Stimulated activated naive CD4-positive, alpha-beta T cell treated with Interleukin-2 at 50 U/mL for 16 hours (primary cell): ENCODE measurements around the gene BACH2.
"Not testable (repeated sequence)": the region's sequence is repeated elsewhere in the genome, so short reads cannot be mapped to it uniquely, and the experiment has no call there.

Experiments
- DNase-seq: peaks from one replicate; lab custom pipeline; 2025; lab: John Stamatoyannopoulos, UW

Gene BACH2

DNA sequence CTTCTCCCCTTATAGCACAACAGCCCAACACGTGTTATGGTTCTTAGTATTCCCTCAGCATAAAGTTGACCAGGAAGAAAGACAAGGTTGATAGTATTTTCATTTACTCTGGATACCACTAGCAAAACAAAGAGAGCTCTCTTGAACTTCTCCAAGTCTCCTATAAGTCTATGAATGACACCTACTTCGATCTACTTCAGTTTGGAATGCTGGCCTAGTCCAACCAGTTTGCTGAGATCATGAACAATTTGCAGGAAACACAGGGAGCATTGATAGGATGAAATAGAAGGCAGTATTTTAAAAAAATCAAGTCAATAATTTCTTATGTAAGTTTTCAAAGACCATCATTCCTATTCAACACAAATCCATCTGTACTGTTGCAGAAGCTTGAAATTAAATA, 308.8 kb downstream of the BACH2 start:
- no peak for DNase-seq

DNA sequence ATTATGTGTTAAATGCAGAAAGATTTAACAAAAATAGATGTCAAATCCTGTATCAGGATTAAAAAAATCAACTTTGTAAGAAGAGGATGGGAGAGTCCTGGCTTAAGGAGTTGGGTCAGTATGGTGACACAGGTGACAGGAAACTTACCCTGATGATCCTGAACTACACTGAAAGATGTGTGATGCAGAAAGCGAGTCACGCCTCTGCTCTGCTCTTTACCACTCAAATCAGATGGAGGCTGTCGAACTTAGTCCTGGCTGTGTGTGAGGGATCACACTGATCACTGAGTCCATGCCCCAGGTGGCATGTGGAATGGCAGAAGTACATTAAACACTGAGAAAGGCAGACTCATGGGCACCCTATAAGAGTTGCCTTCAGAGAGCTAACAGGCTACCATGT, 309.5 kb downstream of the BACH2 start:
- no peak for DNase-seq

DNA sequence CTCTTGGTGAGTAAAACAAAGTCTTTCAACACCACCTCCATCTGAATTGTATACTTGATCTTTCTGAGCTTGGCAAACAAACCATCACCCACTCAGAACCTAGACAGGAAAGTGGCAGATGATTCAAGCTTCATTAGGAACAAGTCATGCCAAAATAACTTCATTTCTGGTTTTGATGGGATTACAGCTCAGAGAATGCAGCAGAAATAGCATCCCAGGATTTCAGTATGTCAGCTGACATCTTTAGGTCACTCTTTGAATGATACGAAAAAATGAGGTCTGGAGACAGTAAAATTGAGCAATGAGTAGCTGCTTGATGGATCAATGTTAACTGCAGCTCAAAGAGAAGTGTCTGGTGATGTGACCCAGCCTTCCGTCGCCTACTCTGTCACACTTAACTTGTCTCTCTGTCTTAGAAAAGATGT, 310.0 kb downstream of the BACH2 start:
- DNase-seq, result no peak

DNA sequence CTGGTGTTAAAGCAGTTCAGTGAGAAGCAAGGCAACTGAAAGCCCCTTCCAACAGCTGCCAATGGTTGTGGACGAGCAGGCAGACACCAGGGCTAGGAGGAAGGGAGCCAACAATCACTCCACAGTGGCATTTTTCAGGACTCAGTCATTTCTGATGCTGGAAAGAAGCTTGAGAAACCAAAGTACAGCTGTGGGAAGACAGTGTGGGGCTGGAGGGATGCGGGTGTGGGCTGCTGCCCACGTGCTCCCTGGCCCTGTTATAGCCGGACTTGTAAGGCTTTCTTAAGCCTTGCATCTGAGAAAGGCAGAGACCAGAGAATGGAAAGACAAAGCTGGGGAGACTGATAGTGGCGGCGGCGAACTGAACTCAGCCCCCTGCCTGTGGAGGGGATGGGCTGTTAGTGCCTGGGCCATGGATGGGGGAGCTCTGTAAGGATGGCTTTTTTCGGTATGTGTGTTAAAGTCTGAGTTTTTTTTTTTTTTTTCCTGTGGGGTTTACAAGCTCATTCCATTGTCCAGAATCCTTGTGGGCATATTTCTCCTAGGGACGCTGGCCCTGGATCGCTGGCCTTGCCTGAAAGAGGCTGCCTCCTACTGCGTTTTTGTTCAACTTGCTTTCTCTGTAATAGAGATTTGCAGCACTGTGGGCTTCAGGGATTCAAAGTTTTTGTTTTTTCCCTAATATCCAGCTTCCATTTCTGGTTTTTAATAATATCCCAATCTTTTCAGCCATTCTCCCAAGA, 310.7 kb downstream of the BACH2 start:
- no peak for DNase-seq

DNA sequence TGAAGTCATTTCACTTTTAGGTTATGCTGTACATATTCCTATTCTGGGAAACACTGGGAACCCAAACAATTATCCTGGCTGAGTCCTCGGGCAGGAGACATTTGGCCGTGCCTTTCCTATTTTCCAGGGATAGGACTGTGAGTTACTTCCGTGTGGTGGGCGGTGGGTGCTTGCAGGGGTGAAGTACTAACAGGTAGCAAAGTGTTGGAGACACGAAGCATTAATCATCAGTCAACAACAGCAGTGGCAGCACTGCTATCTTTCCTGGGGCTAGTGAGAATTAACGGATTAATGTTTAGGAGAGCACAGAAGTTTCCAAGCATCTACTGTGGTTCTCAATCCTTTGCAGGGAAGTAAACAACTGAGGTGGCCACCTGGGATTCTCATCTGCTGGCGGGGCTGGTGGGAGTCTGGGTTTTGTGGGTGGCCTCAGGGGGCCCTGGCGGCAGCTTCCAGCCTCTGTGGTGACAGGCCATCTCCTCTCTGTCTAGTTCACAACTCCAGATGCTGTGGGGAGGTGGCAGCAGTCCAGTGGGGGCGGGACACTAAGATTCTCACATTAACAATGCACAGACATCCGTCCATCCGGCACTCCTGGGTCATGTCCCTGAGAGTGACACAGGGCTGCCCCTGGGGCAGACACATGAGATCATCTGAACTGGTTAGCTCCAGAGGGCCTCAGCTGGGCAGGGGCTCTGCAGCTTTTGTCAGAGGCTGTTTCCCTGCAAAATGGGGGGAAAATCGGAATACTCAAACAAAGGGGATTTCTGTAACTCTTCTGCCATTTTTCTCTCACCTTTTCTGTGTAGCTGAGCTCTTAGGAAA, 311.5 kb downstream of the BACH2 start:
- no peak for DNase-seq

DNA sequence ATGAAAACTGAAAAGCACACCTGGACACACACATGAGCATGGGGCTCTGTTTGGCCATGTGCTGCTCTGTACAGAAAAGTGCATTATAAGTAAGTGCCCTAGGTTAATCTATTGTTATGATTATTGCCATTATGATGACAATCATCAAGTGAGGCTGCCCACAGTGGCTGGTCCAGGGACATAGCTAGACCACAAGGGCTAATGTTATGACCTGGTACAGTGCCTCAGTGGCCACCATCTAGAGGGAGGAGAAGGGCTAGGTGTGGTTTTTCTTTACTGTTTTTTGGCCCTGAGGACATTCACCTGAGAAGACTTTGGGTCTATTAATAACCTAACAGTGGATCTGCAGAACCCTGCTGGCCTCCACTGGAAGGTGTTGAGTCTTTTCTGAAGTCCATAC, 316.3 kb downstream of the BACH2 start:
- no peak for DNase-seq

DNA sequence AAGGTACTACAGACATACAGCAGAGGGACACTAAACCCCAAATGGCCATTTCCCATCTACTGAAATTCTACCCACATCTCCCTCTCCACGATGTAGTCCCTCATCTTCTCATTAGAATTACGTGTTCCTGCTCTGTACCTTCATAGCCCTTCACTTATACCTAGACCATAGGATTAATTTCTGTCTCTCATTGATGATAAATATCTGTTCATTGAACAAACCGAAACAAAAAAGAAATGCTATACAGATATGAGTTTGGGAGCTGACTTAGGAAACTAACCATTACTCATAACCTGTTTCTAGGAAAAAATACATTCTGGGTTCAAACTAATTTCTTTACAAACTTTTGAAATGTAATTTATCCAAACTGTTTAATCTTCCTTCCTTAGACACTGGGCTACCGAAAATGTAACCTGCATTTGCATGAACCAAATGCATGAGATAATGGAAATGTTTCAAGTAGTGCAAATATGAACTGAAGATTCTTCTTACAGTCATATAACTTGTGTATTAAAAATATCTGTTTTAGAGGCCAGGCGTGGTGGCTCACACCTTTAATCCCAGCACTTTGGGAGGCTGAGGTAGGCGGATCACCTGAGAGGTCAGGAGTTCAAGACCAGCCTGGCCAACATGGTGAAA, 317.0 kb downstream of the BACH2 start:
- DNase-seq, result no peak

DNA sequence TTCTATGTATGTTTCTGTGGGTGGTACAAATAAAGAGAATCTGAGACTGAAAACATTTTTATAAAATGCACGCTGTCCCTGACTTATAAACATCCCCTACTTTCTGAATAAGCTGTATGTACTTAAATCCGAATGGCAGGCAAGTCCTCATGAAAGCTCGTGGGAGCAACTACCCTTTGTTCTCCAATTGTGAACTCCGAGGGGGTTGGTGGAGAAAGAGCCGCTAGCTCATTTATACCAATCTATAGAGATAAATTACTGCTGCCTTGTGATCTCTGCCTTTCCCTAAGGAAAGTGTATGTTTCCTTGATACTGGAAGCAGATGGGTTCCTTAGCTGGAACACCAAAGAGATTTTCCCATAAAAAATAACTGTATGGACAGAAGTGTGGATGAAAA, 317.9 kb downstream of the BACH2 start:
- no peak for DNase-seq

DNA sequence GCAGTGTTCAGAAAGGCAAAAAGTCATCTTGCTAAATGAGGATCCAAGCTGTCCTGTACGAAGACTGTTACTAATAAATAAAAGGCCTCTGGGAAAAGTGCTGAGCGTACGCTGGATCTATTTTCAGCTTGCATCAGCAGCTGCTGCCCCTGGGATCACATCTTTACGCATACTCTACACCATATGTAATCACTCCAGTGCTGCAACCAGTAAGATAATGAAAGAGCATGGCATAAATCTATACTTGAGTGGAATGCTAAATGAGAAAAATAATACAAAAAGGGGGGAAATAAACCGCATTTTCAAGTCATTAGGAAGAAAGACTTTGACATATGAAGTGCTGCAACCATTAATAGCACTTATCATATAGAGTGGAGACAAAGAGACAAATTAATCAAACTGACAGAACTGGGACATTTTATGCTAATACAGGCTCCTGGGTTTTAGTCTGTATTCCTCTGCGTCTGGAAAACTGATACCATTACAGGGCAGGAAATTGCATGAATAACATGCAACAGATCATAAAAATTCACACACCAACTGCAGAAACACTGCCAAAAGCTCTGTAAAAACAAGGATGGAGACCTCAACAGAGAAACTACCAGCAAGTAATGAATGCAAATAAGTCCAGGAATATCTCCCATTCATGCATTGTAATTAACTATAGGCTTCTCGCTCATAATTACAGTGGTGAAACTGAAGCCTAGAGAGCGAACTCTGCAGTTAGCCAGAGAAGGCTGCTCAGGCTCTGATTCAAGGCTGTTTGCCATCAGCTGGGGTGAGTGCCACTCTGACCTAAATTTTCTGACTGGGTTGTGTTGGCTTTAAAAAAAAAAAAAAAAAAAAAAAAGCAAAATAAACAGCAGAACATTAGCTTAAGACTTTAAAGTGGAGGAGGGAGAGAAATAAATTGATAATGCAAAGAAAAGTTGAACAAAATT, 318.6 kb downstream of the BACH2 start:
- DNase-seq, result no peak

DNA sequence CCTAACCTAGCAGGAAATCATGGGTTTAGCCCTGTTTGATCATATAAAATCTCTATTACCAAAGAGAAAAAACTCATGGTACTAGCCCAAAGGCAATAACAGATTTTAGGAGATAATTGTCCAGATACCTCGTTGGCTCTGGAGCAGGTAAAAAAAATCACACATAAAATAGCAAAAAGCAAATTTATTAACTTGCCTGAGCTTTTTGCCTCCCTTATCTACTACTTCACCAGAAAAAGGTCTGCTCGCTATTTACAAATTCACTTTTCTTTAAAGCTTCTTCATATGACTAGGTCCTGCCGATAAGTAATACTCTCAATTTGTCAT, 320.0 kb downstream of the BACH2 start:
- DNase-seq, result no peak

DNA sequence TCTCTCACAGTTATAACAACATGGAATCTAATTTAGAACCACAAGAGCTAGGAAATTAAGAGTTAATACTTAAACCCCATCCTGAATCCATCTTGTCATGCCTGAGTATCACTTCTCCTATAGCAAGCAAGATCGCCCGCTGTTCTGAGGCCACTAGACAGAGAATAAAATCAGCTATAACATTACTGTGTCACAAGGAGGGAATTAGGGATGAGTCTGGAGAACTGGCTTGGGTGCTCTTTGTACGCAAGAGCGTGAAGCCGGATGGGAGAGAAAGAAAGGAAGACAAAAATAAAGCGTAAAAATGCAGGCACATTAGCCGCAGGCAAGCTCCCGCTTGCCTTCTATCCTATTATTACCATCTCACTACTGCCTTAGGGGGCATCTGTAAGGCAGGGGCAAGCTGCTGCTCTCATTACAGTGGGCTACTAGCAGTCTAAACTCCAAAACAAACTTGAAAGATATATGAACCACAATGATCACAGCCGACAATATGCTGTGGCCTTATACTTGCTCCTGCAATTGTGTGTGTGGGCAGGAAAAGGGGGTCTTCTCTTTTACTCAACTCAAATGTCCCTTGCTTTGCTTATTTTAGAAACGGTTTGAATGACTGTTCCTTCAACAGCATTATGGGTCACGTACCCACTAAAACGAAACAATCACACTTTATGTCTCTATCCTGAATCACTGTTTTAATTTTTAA, 320.5 kb downstream of the BACH2 start:
- no peak for DNase-seq

DNA sequence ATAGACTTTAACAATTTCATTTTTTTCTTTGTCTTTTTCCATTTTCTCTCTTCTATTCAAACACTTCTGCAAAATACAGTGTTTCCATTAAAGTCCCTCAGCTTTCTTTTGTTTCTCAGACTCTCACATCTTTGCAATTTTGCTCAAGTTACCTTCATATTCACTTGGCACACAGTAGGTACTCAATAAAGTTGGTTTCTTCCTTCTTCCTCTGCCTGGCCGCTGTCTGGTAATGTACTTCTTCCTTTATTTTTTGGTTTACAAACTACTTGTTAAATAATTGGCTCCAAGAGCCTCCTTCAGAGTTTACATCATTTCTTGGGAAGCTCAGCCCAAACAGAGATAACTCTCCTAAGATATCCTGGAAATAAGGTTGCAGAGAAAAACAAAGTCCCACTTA, 321.3 kb downstream of the BACH2 start:
- no peak for DNase-seq

DNA sequence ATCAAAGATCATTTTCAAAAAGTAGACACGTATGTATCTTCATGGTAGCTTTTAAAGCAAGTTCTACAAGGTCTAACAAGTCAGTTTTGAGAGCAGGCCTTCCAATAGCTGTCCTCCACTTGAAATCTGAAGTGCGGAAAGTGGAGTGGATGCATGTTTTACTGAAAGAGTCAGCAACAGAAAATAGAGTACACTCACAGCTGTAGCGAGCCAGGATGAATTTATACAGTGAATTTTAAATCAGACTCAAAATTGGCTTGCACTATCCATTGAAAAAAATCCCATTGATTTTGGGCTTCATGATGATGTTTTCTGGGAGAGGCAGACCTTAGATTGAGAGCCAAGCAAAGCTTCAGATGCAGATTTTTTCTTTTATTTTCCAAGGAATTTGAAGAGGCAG, 321.8 kb downstream of the BACH2 start:
- no peak for DNase-seq

DNA sequence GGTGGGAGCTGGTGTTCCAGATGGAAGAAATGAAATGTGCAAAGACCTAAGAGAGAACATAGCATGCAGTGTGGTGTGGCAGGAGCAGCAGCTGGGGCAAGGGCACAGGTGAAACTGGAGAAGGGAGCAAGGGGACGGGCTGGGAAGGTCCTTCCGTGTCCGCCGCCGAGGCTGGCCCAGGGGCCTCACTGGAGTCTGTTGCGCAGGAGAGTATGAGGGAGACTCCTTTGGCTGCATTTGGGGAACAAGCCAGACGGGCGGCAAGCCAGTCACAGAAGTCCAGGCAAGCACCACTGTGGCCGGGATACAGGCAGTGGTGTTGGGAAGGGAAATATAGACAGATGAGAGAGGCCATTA, 324.6 kb downstream of the BACH2 start:
- no peak for DNase-seq

DNA sequence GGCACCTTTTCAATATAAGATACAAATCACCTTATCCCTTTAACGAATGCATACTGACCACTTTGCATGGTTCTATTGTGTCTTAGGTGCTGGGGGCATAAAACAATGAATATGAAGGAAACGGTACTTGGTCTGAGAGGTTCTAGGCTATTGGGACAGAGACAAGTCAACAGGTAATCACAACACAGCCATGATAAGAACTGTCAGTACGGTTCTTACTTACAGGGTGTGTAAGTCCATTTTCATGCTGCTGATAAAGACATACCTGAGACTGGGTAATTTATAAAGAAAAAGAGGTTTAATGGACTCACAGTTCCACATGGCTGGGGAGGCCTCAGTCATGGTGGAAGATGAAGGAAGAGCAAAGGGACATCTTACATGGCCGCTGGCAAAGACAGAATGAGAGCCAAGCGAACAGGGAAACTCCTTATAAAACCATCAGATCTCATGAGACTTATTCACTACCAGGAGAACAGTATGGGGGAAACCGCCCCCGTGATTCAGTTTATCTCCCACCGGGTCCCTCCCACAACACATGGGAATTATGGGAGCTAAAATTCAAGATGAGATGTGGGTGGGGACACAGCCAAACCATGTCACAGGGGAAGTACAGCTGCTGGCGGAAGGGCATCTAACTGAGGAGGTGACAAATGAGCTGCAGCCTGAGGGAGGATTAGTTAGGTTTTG, 325.2 kb downstream of the BACH2 start:
- not testable (repeated sequence) for DNase-seq

DNA sequence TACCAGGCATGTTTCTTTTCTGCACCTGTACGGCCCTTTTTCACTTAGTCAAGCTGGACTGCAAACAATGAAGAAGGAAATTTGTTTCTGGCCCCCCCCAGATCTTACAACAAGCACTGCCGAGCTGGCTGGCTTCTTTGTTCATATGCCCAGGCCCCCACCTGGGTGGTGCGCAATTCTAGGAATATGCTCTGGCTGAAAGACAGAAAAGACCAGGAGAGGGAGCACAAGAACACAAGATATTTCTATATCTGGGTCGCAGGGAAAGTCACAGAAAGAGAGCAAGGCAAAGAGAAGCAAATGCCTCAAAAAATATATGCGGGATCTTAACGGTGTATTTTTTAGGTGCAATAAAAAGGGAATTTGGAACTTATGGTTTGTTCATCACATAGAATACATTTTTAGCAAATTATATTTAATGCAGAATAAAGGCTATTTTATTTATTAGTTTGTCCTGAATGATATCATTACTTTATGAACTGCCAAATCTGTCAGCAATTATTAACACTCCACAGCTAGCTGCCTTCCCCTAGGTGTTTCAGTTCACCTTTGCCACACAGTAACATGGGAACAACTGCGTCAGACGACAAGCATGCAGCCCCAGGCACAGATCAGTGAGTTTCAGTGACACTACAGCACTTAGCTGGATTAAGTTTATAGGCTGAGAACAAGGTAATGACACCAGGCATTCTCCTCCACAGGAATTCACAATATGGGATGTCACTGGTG, 325.9 kb downstream of the BACH2 start:
- no peak for DNase-seq

DNA sequence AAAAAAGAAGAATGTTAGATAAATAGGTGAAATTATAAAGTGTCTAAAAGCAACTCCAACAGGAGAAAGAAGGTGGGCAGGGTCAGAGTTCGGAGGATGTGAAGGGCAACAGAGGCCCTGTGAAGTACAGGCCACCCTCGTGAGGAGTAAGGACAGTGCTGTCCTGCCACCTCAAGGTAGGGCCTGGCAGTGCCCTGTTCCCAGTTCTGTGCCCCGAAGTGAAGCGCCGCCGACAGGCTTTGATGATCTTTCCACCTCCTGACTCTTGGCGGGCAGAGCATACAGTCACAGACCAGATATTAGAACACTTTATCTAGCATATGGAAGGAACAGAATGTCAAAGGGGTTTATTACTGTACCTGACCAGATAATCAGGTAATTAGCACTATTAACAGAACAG, 326.6 kb downstream of the BACH2 start:
- no peak for DNase-seq

DNA sequence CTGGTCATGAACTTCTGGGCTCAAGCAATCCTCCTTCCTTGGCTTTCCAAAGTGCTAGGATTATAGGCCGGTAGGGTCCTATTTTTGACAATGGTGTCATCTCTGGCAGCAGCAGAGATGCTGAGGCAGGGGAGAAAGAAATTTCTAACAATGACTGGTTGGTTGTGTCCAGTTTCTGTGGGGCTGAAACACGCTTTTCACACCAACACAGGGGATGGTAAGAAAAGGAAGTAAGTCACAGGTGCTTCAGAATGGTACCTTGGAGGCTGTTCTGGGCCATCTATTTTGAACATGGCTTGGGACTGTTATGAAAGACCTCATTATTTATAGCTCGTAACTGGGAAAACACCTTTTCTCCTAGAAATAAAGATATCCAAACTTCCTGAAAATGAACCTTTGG, 329.7 kb downstream of the BACH2 start:
- DNase-seq, result no peak

DNA sequence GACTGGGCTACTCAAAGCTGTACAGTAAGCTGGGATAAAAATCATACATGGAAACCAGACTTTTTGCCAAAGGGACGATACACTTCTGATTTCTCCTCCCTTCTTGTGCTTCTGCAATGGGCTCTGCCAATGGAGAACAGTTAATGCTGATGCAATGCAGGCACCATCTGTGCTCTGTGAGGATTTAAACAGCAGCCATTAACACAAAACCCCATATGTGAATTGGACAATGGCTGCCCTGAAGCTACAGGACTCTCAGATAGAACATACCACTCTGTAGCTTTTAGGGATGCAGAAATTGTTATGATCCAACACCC, 330.5 kb downstream of the BACH2 start:
- no peak for DNase-seq

DNA sequence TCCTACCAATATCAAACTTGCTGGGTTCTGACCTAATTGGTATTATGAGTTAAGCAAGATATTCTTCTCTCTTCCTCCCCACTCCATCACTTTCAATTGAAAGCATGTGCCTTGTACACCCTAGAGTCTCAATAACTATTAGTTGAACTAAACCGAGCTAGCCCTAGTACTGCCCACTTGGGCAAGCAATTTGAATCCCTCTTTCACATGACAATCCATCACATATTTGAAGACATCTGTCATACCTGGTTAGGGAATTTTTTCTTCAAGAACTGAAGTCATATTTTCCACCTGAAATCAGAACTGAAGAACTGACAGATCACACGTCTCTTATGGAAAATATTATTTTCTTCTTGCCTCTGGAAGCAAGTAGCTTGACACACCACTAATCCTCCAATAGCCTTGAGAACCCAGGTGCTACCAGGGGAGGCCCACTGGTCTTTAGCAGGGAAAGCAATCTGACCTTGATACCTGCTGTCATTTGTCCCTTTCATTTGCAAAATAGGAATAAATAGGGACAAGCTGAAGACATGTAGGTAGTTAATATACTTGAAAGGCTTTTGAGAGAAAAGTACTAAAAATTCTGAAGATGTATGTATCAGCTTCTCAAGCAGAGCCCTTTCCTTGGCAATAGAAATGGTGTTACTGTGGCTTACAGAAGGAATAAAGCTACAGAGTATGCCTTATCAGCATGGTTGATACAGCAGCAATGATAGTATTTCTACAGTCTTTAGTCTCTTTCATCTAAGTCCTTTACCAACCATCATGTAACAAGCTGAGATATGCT, 331.0 kb downstream of the BACH2 start:
- DNase-seq, result no peak
